Loucy (cell line): ENCODE data around the gene TBCD.

ENCODE experiments used
- CTCF ChIP-seq: fragments of 200-600 bp; sonication (generic); conservative IDR thresholded peaks from 2 replicates; pipeline ENCODE4 v1.5.1; 2014; ENCODE audit warnings: mild to moderate bottlenecking, antibody characterized with exemption, low read length
- EZH2phosphoT487 ChIP-seq: fragments of 200-600 bp; IDR thresholded peaks from 2 replicates; pipeline ENCODE4 v1.6.1; 2018; ENCODE audit warnings: antibody characterized with exemption, mild to moderate bottlenecking, moderate library complexity, borderline replicate concordance

GRCh38 chr17:82830249-82830661 is 78.4 kb downstream of the TBCD start:
- no peak for TF ChIP-seq CTCF
- TF ChIP-seq EZH2phosphoT487: no peak
